H9 (cell line): ENCODE results near the gene TTC33. TPM values are rescaled to one million over a fixed set of nuclear protein-coding genes. Genes with fewer than 3 reads are reported as not detected.

Experiments
- DNase-seq: peaks from one replicate; pipeline ENCODE4 v3.0.0-alpha.2; 2017
- H2AFZ ChIP-seq: one replicate; pipeline ENCODE4 v1.6.1; 2013; ENCODE audit warnings: mild to moderate bottlenecking, low read length, control low read depth, moderate library complexity
- H2AK5ac ChIP-seq: 2 replicates; pipeline ENCODE4 v1.6.1; 2013; ENCODE audit warnings: low read length, control low read depth, mixed read lengths; ENCODE audit not compliant: insufficient read length
- H2BK120ac ChIP-seq: one replicate; pipeline ENCODE4 v1.6.1; 2013; ENCODE audit warnings: low read depth, mild to moderate bottlenecking, low read length, control low read depth, inconsistent platforms; ENCODE audit not compliant: poor library complexity, severe bottlenecking
- H2BK12ac ChIP-seq: 2 replicates; pipeline ENCODE4 v1.6.1; 2013; ENCODE audit warnings: low read length, control low read depth, mixed read lengths, low read depth; ENCODE audit not compliant: insufficient read length
- H2BK15ac ChIP-seq: 2 replicates; pipeline ENCODE4 v1.6.1; 2013; ENCODE audit warnings: low read depth, low read length, control low read depth
- H2BK20ac ChIP-seq: one replicate; pipeline ENCODE4 v1.6.1; 2013; ENCODE audit warnings: low read depth, mild to moderate bottlenecking, low read length, control low read depth, inconsistent platforms; ENCODE audit not compliant: poor library complexity, severe bottlenecking
- H2BK5ac ChIP-seq: 2 replicates; pipeline ENCODE4 v1.6.1; 2013; ENCODE audit warnings: low read length, control low read depth, mixed read lengths; ENCODE audit not compliant: insufficient read length
- H3K14ac ChIP-seq: 2 replicates; pipeline ENCODE4 v1.6.1; 2013; ENCODE audit warnings: low read length, control low read depth; ENCODE audit not compliant: insufficient read depth
- H3K18ac ChIP-seq: 2 replicates; pipeline ENCODE4 v1.6.1; 2013; ENCODE audit warnings: low read depth, mild to moderate bottlenecking, mixed read lengths, low read length, control low read depth; ENCODE audit not compliant: insufficient read length
- H3K23ac ChIP-seq: 2 replicates; pipeline ENCODE4 v1.6.1; 2013; ENCODE audit warnings: low read length, control low read depth, mixed read lengths, low read depth; ENCODE audit not compliant: insufficient read length
- H3K23me2 ChIP-seq: 2 replicates; pipeline ENCODE4 v1.6.1; 2013; ENCODE audit warnings: low read depth, mild to moderate bottlenecking, mixed read lengths, low read length, control low read depth; ENCODE audit not compliant: insufficient read length, poor library complexity, severe bottlenecking
- H3K27ac ChIP-seq: 2 replicates; pipeline ENCODE4 v1.5.1; 2013; ENCODE audit warnings: low read length, control low read depth, mixed read lengths, low read depth; ENCODE audit not compliant: insufficient read length
- H3K27me3 ChIP-seq: 2 replicates; pipeline ENCODE4 v1.6.1; 2013; ENCODE audit warnings: low read length, control low read depth, inconsistent platforms; ENCODE audit not compliant: insufficient read depth
- H3K4ac ChIP-seq: 2 replicates; pipeline ENCODE4 v1.6.1; 2013; ENCODE audit warnings: low read depth, mild to moderate bottlenecking, control low read depth, inconsistent platforms, low read length, moderate library complexity
- H3K4me1 ChIP-seq: 2 replicates; pipeline ENCODE4 v1.6.1; 2013; ENCODE audit warnings: low read length, control low read depth, inconsistent platforms; ENCODE audit not compliant: insufficient read depth
- H3K4me2 ChIP-seq: 2 replicates; pipeline ENCODE4 v1.6.1; 2013; ENCODE audit warnings: low read length, control low read depth, mixed read lengths; ENCODE audit not compliant: insufficient read length, insufficient read depth
- H3K56ac ChIP-seq: 2 replicates; pipeline ENCODE4 v1.6.1; 2013; ENCODE audit warnings: low read depth, mild to moderate bottlenecking, mixed read lengths, low read length, control low read depth; ENCODE audit not compliant: insufficient read length
- H3K79me1 ChIP-seq: 2 replicates; pipeline ENCODE4 v1.6.1; 2013; ENCODE audit warnings: low read depth, mild to moderate bottlenecking, moderate library complexity, low read length, control low read depth, inconsistent platforms; ENCODE audit not compliant: insufficient read depth, poor library complexity, severe bottlenecking
- H3K79me2 ChIP-seq: 2 replicates; pipeline ENCODE4 v1.6.1; 2013; ENCODE audit warnings: low read length, control low read depth, inconsistent platforms; ENCODE audit not compliant: insufficient read depth
- H3K9ac ChIP-seq: 2 replicates; pipeline ENCODE4 v1.6.1; 2013; ENCODE audit warnings: low read length, control low read depth, mixed read lengths; ENCODE audit not compliant: insufficient read length; ENCODE audit errors: extremely low read depth
- H3K9me3 ChIP-seq: one replicate; pipeline ENCODE4 v1.6.1; 2013; ENCODE audit warnings: low read depth, low read length, inconsistent platforms; ENCODE audit not compliant: control insufficient read depth
- H3T11ph ChIP-seq: one replicate; pipeline ENCODE4 v1.6.1; 2013; ENCODE audit warnings: mild to moderate bottlenecking, low read length, control low read depth, inconsistent platforms
- H4K20me1 ChIP-seq: one replicate; pipeline ENCODE4 v1.6.1; 2013; ENCODE audit not compliant: control insufficient read depth, insufficient read length, insufficient read depth
- H4K5ac ChIP-seq: 2 replicates; pipeline ENCODE4 v1.6.1; 2013; ENCODE audit warnings: low read depth, mild to moderate bottlenecking, mixed read lengths, low read length, control low read depth; ENCODE audit not compliant: insufficient read length
- H4K8ac ChIP-seq: replicated peaks from 2 replicates; pipeline ENCODE4 v1.6.1; 2013; ENCODE audit warnings: low read length, control low read depth, mixed read lengths, low read depth; ENCODE audit not compliant: insufficient read length
- H4K91ac ChIP-seq: 2 replicates; pipeline ENCODE4 v1.6.1; 2013; ENCODE audit warnings: low read depth, mild to moderate bottlenecking, moderate library complexity, mixed read lengths, low read length, control low read depth; ENCODE audit not compliant: insufficient read length
- H3K27ac Mint-ChIP-seq, 3 experiments: 2 replicates in 2 of 3; 3 replicates in 1 of 3; pipeline ENCODE4 v1.8.0; 2020 to 2021; ENCODE audit warnings: mixed read lengths in 3 of 3, mild to moderate bottlenecking in 1 of 3, moderate library complexity in 1 of 3
- H3K27me3 Mint-ChIP-seq: 2 replicates; pipeline ENCODE4 v1.8.0; 2021; ENCODE audit warnings: low read depth, mild to moderate bottlenecking, moderate library complexity, mixed read lengths
- H3K36me3 Mint-ChIP-seq, 3 experiments: 2 replicates in 2 of 3; 3 replicates in 1 of 3; pipeline ENCODE4 v1.8.0; 2020 to 2021; ENCODE audit warnings: low read depth in 3 of 3, mixed read lengths in 3 of 3; ENCODE audit not compliant: insufficient read depth in 1 of 3
- H3K4me1 Mint-ChIP-seq, 2 experiments: 2 replicates each; pipeline ENCODE4 v1.8.0; 2020; ENCODE audit warnings: mixed read lengths in 2 of 2
- H3K4me3 Mint-ChIP-seq, 2 experiments: 2 replicates in 1 of 2; 3 replicates in 1 of 2; pipeline ENCODE4 v1.8.0; 2020 to 2021; ENCODE audit warnings: mild to moderate bottlenecking in 2 of 2, mixed read lengths in 2 of 2, moderate library complexity in 1 of 2
- H3K9me3 Mint-ChIP-seq, 2 experiments: 2 replicates in 1 of 2; 3 replicates in 1 of 2; pipeline ENCODE4 v1.8.0; 2020; ENCODE audit warnings: mild to moderate bottlenecking in 2 of 2, mixed read lengths in 2 of 2, moderate library complexity in 1 of 2
- WGBS: extraction: QIAGEN DNeasy Blood & Tissue Kit; methylation state at CpG from one replicate; pipeline ENCODE4 v1.1.7; 2013; ENCODE audit warnings: missing lambda C conversion rate, low lambda C conversion rate, mixed read lengths; ENCODE audit not compliant: insufficient read length; ENCODE audit errors: extremely low coverage; 5-methylcytosine and 5-hydroxymethylcytosine counted together
- total RNA-seq: library from RNA; stranded (reverse); gene quantifications from 2 replicates; pipeline ENCODE4 v1.2.1, GENCODE V29; 2021
- TF ChIP-seq, protein P1 (sequence below): fragments of 200-600 bp; sonication (generic); conservative IDR thresholded peaks from 3 replicates; pipeline ENCODE4 v1.8.0; 2021; ENCODE audit warnings: antibody characterized with exemption, mild to moderate bottlenecking

The TTC33 gene
- total RNA-seq, 1 experiment from 2014 or later, result 7.3 TPM

- Histone ChIP-seq H2BK15ac (no peak overlapping the region), H3K4me1 (no peaks in the 10 kb centered on the region), H3T11ph (no peak overlapping the region), H3K27ac (no peak overlapping the region), H3K23me2 (no peaks in the 10 kb centered on the region), H3K18ac (no peak overlapping the region), H2BK12ac (no peak overlapping the region), H3K9ac (no peak overlapping the region), H4K91ac (no peak overlapping the region), H3K56ac (no peak overlapping the region), H2BK20ac (no peak overlapping the region), H2BK5ac (no peak overlapping the region), H3K4ac (no peak overlapping the region), H2AFZ (no peak overlapping the region), H3K23ac (no peak overlapping the region), H3K79me2 (no peaks in the 10 kb centered on the region), H2BK120ac (no peak overlapping the region), H3K27me3 (no peaks in the 10 kb centered on the region), H3K14ac (no peak overlapping the region), H4K8ac (no peak overlapping the region), H3K9me3 (no peaks in the 10 kb centered on the region), H4K20me1 (no peaks in the 10 kb centered on the region), H2AK5ac (no peak overlapping the region), H4K5ac (no peak overlapping the region), H3K79me1 (no peaks in the 10 kb centered on the region), H3K4me2 (no peak overlapping the region)
- H3K4me1 Mint-ChIP-seq, result no peaks in the 10 kb centered on the region; a peak in 1 of 4 replicates
- no peaks in the 10 kb centered on the region for H3K27me3 Mint-ChIP-seq
- no peaks in the 10 kb centered on the region for H3K36me3 Mint-ChIP-seq
- no CpG with 5 or more reads among the region's 2 CpGs for WGBS
- DNase-seq, result no peak
- H3K27ac Mint-ChIP-seq, result no peak overlapping the region
- TF ChIP-seq, protein P1, sequence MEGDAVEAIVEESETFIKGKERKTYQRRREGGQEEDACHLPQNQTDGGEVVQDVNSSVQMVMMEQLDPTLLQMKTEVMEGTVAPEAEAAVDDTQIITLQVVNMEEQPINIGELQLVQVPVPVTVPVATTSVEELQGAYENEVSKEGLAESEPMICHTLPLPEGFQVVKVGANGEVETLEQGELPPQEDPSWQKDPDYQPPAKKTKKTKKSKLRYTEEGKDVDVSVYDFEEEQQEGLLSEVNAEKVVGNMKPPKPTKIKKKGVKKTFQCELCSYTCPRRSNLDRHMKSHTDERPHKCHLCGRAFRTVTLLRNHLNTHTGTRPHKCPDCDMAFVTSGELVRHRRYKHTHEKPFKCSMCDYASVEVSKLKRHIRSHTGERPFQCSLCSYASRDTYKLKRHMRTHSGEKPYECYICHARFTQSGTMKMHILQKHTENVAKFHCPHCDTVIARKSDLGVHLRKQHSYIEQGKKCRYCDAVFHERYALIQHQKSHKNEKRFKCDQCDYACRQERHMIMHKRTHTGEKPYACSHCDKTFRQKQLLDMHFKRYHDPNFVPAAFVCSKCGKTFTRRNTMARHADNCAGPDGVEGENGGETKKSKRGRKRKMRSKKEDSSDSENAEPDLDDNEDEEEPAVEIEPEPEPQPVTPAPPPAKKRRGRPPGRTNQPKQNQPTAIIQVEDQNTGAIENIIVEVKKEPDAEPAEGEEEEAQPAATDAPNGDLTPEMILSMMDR, result no peak
- H3K4me3 Mint-ChIP-seq, result no peak overlapping the region
- no peaks in the 10 kb centered on the region for H3K9me3 Mint-ChIP-seq
These were observed 136.8 kb downstream of the TTC33 start for GRCh38 chr5:40618926-40619325.
